ENCODE measurements around the gene NINJ2. TPM values are rescaled to one million over a fixed set of nuclear protein-coding genes. Genes with fewer than 3 reads are reported as not detected.

Gene NINJ2
- total RNA-seq, 1 experiment from 2014 or later = 1.8 TPM

GRCh38 chr12:599756-600155 is 63.5 kb downstream of the NINJ2 start:
- DNase-seq = no peak
- no peaks in the 10 kb centered on the region for H3K27me3 ChIP-seq (ENCODE audit: low read length)
- H3K36me3 ChIP-seq (ENCODE audit: insufficient read depth, low read length) = no peaks in the 10 kb centered on the region
- no peak overlapping the region for H3K9ac ChIP-seq (ENCODE audit: low read length)
- no peaks in the 10 kb centered on the region for H3K9me3 ChIP-seq (ENCODE audit: low read length)
- no peaks in the 10 kb centered on the region for H3K4me1 ChIP-seq (ENCODE audit: low read length)
- H3K4me3 ChIP-seq (ENCODE audit: low read length) = no peak overlapping the region
- no peak overlapping the region for H3K4me2 ChIP-seq (ENCODE audit: low read depth, low read length, poor library complexity, severe bottlenecking)
- H2AFZ ChIP-seq (ENCODE audit: low read length) = no peak overlapping the region
- no peaks in the 10 kb centered on the region for H3K9me2 ChIP-seq (replicated peaks; ENCODE audit: insufficient read depth, low read length)
- H3K79me2 ChIP-seq (ENCODE audit: low read length) = no peaks in the 10 kb centered on the region
- no peaks in the 10 kb centered on the region for H4K20me1 ChIP-seq (ENCODE audit: insufficient read depth, low read depth, low read length)
- no peak overlapping the region for H3K27ac ChIP-seq (ENCODE audit: low read length)

GRCh38 chr12:597926-598568 is 65.2 kb downstream of the NINJ2 start:
- Histone ChIP-seq H3K27me3 (ENCODE audit: low read length) (no peaks in the 10 kb centered on the region), H4K20me1 (ENCODE audit: insufficient read depth, low read depth, low read length) (no peaks in the 10 kb centered on the region), H3K27ac (ENCODE audit: low read length) (no peak overlapping the region), H3K4me1 (ENCODE audit: low read length) (peaks cover 13% of the 10 kb centered on the region), H3K9me3 (ENCODE audit: low read length) (no peaks in the 10 kb centered on the region), H3K9ac (ENCODE audit: low read length) (no peak overlapping the region), H3K79me2 (ENCODE audit: low read length) (no peaks in the 10 kb centered on the region), H3K36me3 (ENCODE audit: insufficient read depth, low read length) (no peaks in the 10 kb centered on the region), H3K4me2 (ENCODE audit: low read depth, low read length, poor library complexity, severe bottlenecking) (no peak overlapping the region), H3K9me2 (replicated peaks; ENCODE audit: insufficient read depth, low read length) (no peaks in the 10 kb centered on the region), H2AFZ (ENCODE audit: low read length) (no peak overlapping the region; the same call in 1 of the 2 replicates), H3K4me3 (ENCODE audit: low read length) (no peak overlapping the region)
- DNase-seq = no peak

- Histone ChIP-seq H3K27ac (ENCODE audit: low read length) (peak overlapping the region; percentile 96), H3K79me2 (ENCODE audit: low read length) (no peaks in the 10 kb centered on the region), H4K20me1 (ENCODE audit: insufficient read depth, low read depth, low read length) (no peaks in the 10 kb centered on the region), H3K9me3 (ENCODE audit: low read length) (peaks cover under 1% of the 10 kb centered on the region; the same call in 1 of the 2 replicates), H2AFZ (ENCODE audit: low read length) (peak overlapping the region; percentile 73), H3K9ac (ENCODE audit: low read length) (peak overlapping the region; percentile 52), H3K4me3 (ENCODE audit: low read length) (peak overlapping the region; percentile 22), H3K27me3 (ENCODE audit: low read length) (no peaks in the 10 kb centered on the region), H3K4me2 (ENCODE audit: low read depth, low read length, poor library complexity, severe bottlenecking) (peak overlapping the region; percentile 96), H3K9me2 (replicated peaks; ENCODE audit: insufficient read depth, low read length) (no peaks in the 10 kb centered on the region), H3K36me3 (ENCODE audit: insufficient read depth, low read length) (no peaks in the 10 kb centered on the region; the same call in 1 of the 2 replicates), H3K4me1 (ENCODE audit: low read length) (peaks cover 51% of the 10 kb centered on the region)
- peak; percentile 76 for DNase-seq
Measured at GRCh38 chr12:593396-594270, 69.6 kb downstream of the NINJ2 start.

GRCh38 chr12:592024-592505 is 71.2 kb downstream of the NINJ2 start:
- no peaks in the 10 kb centered on the region for H3K27me3 ChIP-seq (ENCODE audit: low read length)
- no peaks in the 10 kb centered on the region; the same call in 1 of the 2 replicates for H3K36me3 ChIP-seq (ENCODE audit: insufficient read depth, low read length)
- peaks cover 3% of the 10 kb centered on the region; the same call in 1 of the 2 replicates for H3K9me3 ChIP-seq (ENCODE audit: low read length)
- H3K4me3 ChIP-seq (ENCODE audit: low read length) = peak overlapping the region; percentile 62
- H2AFZ ChIP-seq (ENCODE audit: low read length) = peak overlapping the region; percentile 77; the same call in 1 of the 2 replicates
- peak overlapping the region; percentile 67 for H3K9ac ChIP-seq (ENCODE audit: low read length)
- peak overlapping the region; percentile 96 for H3K27ac ChIP-seq (ENCODE audit: low read length)
- peak overlapping the region; percentile 96 for H3K4me2 ChIP-seq (ENCODE audit: low read depth, low read length, poor library complexity, severe bottlenecking)
- H4K20me1 ChIP-seq (ENCODE audit: insufficient read depth, low read depth, low read length) = no peaks in the 10 kb centered on the region
- no peaks in the 10 kb centered on the region for H3K79me2 ChIP-seq (ENCODE audit: low read length)
- peaks cover 51% of the 10 kb centered on the region for H3K4me1 ChIP-seq (ENCODE audit: low read length)
- H3K9me2 ChIP-seq (replicated peaks; ENCODE audit: insufficient read depth, low read length) = no peaks in the 10 kb centered on the region
- DNase-seq = peak; percentile 70

GRCh38 chr12:591167-592023 is 71.8 kb downstream of the NINJ2 start:
- Histone ChIP-seq H2AFZ (ENCODE audit: low read length) (peak overlapping the region; percentile 77), H3K9ac (ENCODE audit: low read length) (peak overlapping the region; percentile 67), H3K4me3 (ENCODE audit: low read length) (peak overlapping the region; percentile 62), H4K20me1 (ENCODE audit: insufficient read depth, low read depth, low read length) (no peaks in the 10 kb centered on the region), H3K79me2 (ENCODE audit: low read length) (no peaks in the 10 kb centered on the region), H3K27me3 (ENCODE audit: low read length) (no peaks in the 10 kb centered on the region), H3K4me1 (ENCODE audit: low read length) (peaks cover 57% of the 10 kb centered on the region), H3K4me2 (ENCODE audit: low read depth, low read length, poor library complexity, severe bottlenecking) (peak overlapping the region; percentile 96), H3K27ac (ENCODE audit: low read length) (peak overlapping the region; percentile 96), H3K9me3 (ENCODE audit: low read length) (peaks cover 3% of the 10 kb centered on the region; the same call in 1 of the 2 replicates), H3K9me2 (replicated peaks; ENCODE audit: insufficient read depth, low read length) (no peaks in the 10 kb centered on the region), H3K36me3 (ENCODE audit: insufficient read depth, low read length) (no peaks in the 10 kb centered on the region; the same call in 1 of the 2 replicates)
- DNase-seq = peak; percentile 95

GRCh38 chr12:590206-590750 is 73.0 kb downstream of the NINJ2 start:
- Histone ChIP-seq H3K27ac (ENCODE audit: low read length) (peak overlapping the region; percentile 96; the same call in 1 of the 2 replicates), H3K4me3 (ENCODE audit: low read length) (no peak overlapping the region), H3K4me1 (ENCODE audit: low read length) (peaks cover 68% of the 10 kb centered on the region), H2AFZ (ENCODE audit: low read length) (no peak overlapping the region), H4K20me1 (ENCODE audit: insufficient read depth, low read depth, low read length) (no peaks in the 10 kb centered on the region), H3K4me2 (ENCODE audit: low read depth, low read length, poor library complexity, severe bottlenecking) (peak overlapping the region; percentile 36), H3K79me2 (ENCODE audit: low read length) (no peaks in the 10 kb centered on the region), H3K9me3 (ENCODE audit: low read length) (peaks cover 3% of the 10 kb centered on the region; the same call in 1 of the 2 replicates), H3K9me2 (replicated peaks; ENCODE audit: insufficient read depth, low read length) (no peaks in the 10 kb centered on the region), H3K27me3 (ENCODE audit: low read length) (no peaks in the 10 kb centered on the region), H3K9ac (ENCODE audit: low read length) (no peak overlapping the region), H3K36me3 (ENCODE audit: insufficient read depth, low read length) (no peaks in the 10 kb centered on the region; the same call in 1 of the 2 replicates)
- DNase-seq = peak; percentile 61

- no peak overlapping the region for H3K27ac ChIP-seq (ENCODE audit: low read length)
- no peaks in the 10 kb centered on the region for H3K79me2 ChIP-seq (ENCODE audit: low read length)
- H3K36me3 ChIP-seq (ENCODE audit: insufficient read depth, low read length) = no peaks in the 10 kb centered on the region; the same call in 1 of the 2 replicates
- H2AFZ ChIP-seq (ENCODE audit: low read length) = no peak overlapping the region
- H3K27me3 ChIP-seq (ENCODE audit: low read length) = no peaks in the 10 kb centered on the region
- H3K4me2 ChIP-seq (ENCODE audit: low read depth, low read length, poor library complexity, severe bottlenecking) = no peak overlapping the region
- H3K4me1 ChIP-seq (ENCODE audit: low read length) = peaks cover 63% of the 10 kb centered on the region
- no peak for DNase-seq
- no peak overlapping the region for H3K9ac ChIP-seq (ENCODE audit: low read length)
- no peaks in the 10 kb centered on the region for H4K20me1 ChIP-seq (ENCODE audit: insufficient read depth, low read depth, low read length)
- H3K4me3 ChIP-seq (ENCODE audit: low read length) = no peak overlapping the region
- no peaks in the 10 kb centered on the region for H3K9me2 ChIP-seq (replicated peaks; ENCODE audit: insufficient read depth, low read length)
- peaks cover 3% of the 10 kb centered on the region; the same call in 1 of the 2 replicates for H3K9me3 ChIP-seq (ENCODE audit: low read length)
Measured at GRCh38 chr12:588646-589045, 74.6 kb downstream of the NINJ2 start.
